SK-N-MC (cell line): ENCODE data around the gene CGNL1.

Source experiments
- EZH2 ChIP-seq: fragments of 200-600 bp; sonication (generic); IDR thresholded peaks from one replicate; pipeline ENCODE4 v1.6.1; 2017; ENCODE audit warnings: antibody characterized with exemption
- FOXP2 ChIP-seq: optimal IDR thresholded peaks from 2 replicates; pipeline ENCODE3; 2011; ENCODE audit warnings: mild to moderate bottlenecking, moderate library complexity; ENCODE audit not compliant: insufficient read depth; ENCODE audit errors: extremely low read length, control extremely low read depth
- POLR2AphosphoS5 ChIP-seq: IDR thresholded peaks from 2 replicates; pipeline ENCODE4 v1.6.1; 2012; ENCODE audit warnings: mild to moderate bottlenecking, low read depth, low read length, borderline replicate concordance

DNA sequence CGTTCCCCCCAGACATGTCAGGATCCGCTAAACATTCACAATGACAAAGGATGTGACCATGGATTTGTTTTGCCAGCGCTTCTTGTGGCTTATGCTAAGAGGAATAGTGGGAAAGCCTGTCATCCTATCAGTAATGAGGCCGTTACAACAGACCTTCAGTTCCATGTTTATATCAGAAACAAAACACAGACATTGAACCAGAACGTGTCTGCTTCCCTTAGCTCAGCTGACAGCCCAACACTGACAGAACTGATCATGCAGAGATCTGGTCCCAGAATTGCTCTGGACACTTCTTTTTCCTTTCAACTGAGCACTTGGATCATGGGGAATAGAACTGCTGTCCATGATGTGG lies 157.1 kb downstream of the CGNL1 start:
- TF ChIP-seq EZH2 (no peak), POLR2AphosphoS5 (no peak), FOXP2 (no peak)
